ENCODE measurements around the gene NF1.
"Not testable (repeated sequence)": the region's sequence is repeated elsewhere in the genome, so short reads cannot be mapped to it uniquely, and the experiment has no call there.

Gene NF1

GRCh38 chr17:31211352-31212012, 116.7 kb downstream of the NF1 start:
- no peak for DNase-seq

- no peak for DNase-seq
These were observed 121.4 kb downstream of the NF1 start for GRCh38 chr17:31216031-31216751.

GRCh38 chr17:31224366-31224765, 129.6 kb downstream of the NF1 start:
- no peak for DNase-seq

- DNase-seq: no peak
These were observed 131.1 kb downstream of the NF1 start for GRCh38 chr17:31225831-31226230.

GRCh38 chr17:31226373-31226772, 131.6 kb downstream of the NF1 start:
- no peak for DNase-seq

GRCh38 chr17:31226950-31227349, 132.2 kb downstream of the NF1 start:
- DNase-seq: no peak

GRCh38 chr17:31231852-31232251, 137.1 kb downstream of the NF1 start:
- DNase-seq: no peak

- DNase-seq: no peak
These were observed 140.3 kb downstream of the NF1 start for GRCh38 chr17:31235110-31235509.

- no peak for DNase-seq
These were observed 141.4 kb downstream of the NF1 start for GRCh38 chr17:31236137-31236536.

GRCh38 chr17:31236712-31237111, 141.9 kb downstream of the NF1 start:
- no peak for DNase-seq

- DNase-seq: no peak
These were observed 146.3 kb downstream of the NF1 start for GRCh38 chr17:31241116-31241515.

- DNase-seq: no peak
These were observed 154.4 kb downstream of the NF1 start for GRCh38 chr17:31248986-31249834.

- no peak for DNase-seq
These were observed 155.0 kb downstream of the NF1 start for GRCh38 chr17:31249835-31250141.

GRCh38 chr17:31250229-31250628, 155.5 kb downstream of the NF1 start:
- no peak for DNase-seq

- no peak for DNase-seq
These were observed 156.6 kb downstream of the NF1 start for GRCh38 chr17:31251105-31251969.

GRCh38 chr17:31251970-31252328, 157.2 kb downstream of the NF1 start:
- DNase-seq: no peak

GRCh38 chr17:31252741-31253140, 158.0 kb downstream of the NF1 start:
- DNase-seq: no peak

- DNase-seq: no peak
These were observed 159.9 kb downstream of the NF1 start for GRCh38 chr17:31254654-31255053.

GRCh38 chr17:31256936-31257335, 162.2 kb downstream of the NF1 start:
- no peak for DNase-seq

- DNase-seq: no peak
These were observed 165.4 kb downstream of the NF1 start for GRCh38 chr17:31260151-31260550.

- no peak for DNase-seq
These were observed 166.8 kb downstream of the NF1 start for GRCh38 chr17:31261601-31262000.

- not testable (repeated sequence) for DNase-seq
These were observed 168.1 kb downstream of the NF1 start for GRCh38 chr17:31262923-31263322.

- DNase-seq: no peak
These were observed 171.3 kb downstream of the NF1 start for GRCh38 chr17:31266042-31266441.

Data from SHP77 treated with DMSO at 0.1 percent for 48 hours (cell line).